ENCODE data around the gene CD300A. TPM values are rescaled to one million over a fixed set of nuclear protein-coding genes. Genes with fewer than 3 reads are reported as not detected.

CD300A gene
- total RNA-seq, 2 experiments from 2014 or later = 2.2 to 2.4 TPM

- no peak for ATAC-seq
- Mint-ChIP-seq H3K27me3 (peaks cover 32% of the 10 kb centered on the region), H3K27ac (no peak within 1 kb of the TSS), H3K36me3 (ENCODE audit: low read depth) (no peaks in the 10 kb centered on the region), H3K4me1 (ENCODE audit: low read depth) (peaks cover 7% of the 10 kb centered on the region), H3K4me3 (no peak within 1 kb of the TSS), H3K9me3 (no peaks in the 10 kb centered on the region)
- intact Hi-C loops (cut with micrococcal nuclease) = loop anchor here (10.0 kb wide), 1 partner anchor 156 kb away; no protein-coding TSS in a partner anchor
- TF ChIP-seq CTCF (IDR thresholded peaks at IDR 0.05) = no peak
- no peak for DNase-seq
- ChIA-PET CTCF (interaction anchor here (0.8 to 2.8 kb wide), 6 partner anchors 30 to 163 kb away, joined by 3 to 17 read pairs (median 5); partner anchors contain the start of gene GPR142), POLR2A (no interaction called here)
These were observed 64.9 kb downstream of the CD300A start, which contains the start of gene CD300LB for GRCh38 chr17:74531231-74531761. TSS of gene CD300LB (minus strand) at chr17:74531475. CDS start at chr17:74531350, 125 bp downstream.

- Mint-ChIP-seq H3K27me3 (peaks cover 32% of the 10 kb centered on the region), H3K4me3 (no peak overlapping the region), H3K9me3 (no peaks in the 10 kb centered on the region), H3K27ac (no peak overlapping the region), H3K36me3 (ENCODE audit: low read depth) (no peaks in the 10 kb centered on the region), H3K4me1 (ENCODE audit: low read depth) (peaks cover 7% of the 10 kb centered on the region)
- no peak for TF ChIP-seq CTCF (IDR thresholded peaks at IDR 0.05)
- CTCF ChIA-PET = interaction anchor here (0.6 to 2.8 kb wide), 10 partner anchors 11 to 210 kb away, joined by 3 to 17 read pairs (median 4); partner anchors contain the start of genes CD300H and GPR142
- DNase-seq (peak; percentile 9), ATAC-seq (peak; percentile 47)
- intact Hi-C loops (cut with micrococcal nuclease) = loop anchor here (10.0 kb wide), 1 partner anchor 157 kb away; no protein-coding TSS in a partner anchor
- POLR2A ChIA-PET = no interaction called here
These were observed 65.7 kb downstream of the CD300A start for GRCh38 chr17:74532115-74532514.

Other genes starting within 250 kb of the CD300A start
- gene DNAI2, start 192.4 kb upstream of the CD300A start, total RNA-seq = under 1 TPM; 0.45 to 0.47 TPM
- gene KIF19, start 140.4 kb upstream of the CD300A start, total RNA-seq = under 1 TPM; 0.11 to 0.18 TPM
- gene BTBD17, start 104.8 kb upstream of the CD300A start, total RNA-seq = not detected
- not detected for gene GPR142, start 99.1 kb upstream of the CD300A start, total RNA-seq
- 1 to 10 TPM; 1.2 to 2.0 TPM for gene GPRC5C, start 34.5 kb upstream of the CD300A start, total RNA-seq
- gene CD300LB, start 64.8 kb downstream of the CD300A start, total RNA-seq = not detected
- gene CD300C, start 79.5 kb downstream of the CD300A start, total RNA-seq = not detected
- gene CD300H, start 100.9 kb downstream of the CD300A start, total RNA-seq = not detected
- gene CD300LD, start 125.6 kb downstream of the CD300A start, total RNA-seq = not detected
- not detected for gene CD300E, start 157.1 kb downstream of the CD300A start, total RNA-seq
- not detected for gene CD300LF, start 246.3 kb downstream of the CD300A start, total RNA-seq

Measured in activated CD8-positive, alpha-beta T cell treated with anti-CD3 and anti-CD28 coated beads for 36 hours (primary cell).